B cell (primary cell): ENCODE results near the gene CAMK4. TPM values are rescaled to one million over a fixed set of nuclear protein-coding genes. Genes with fewer than 3 reads are reported as not detected.

Experiments
- ATAC-seq: fragments of 200-7000 bp; cut with Tn5 transposase; one replicate; pipeline ENCODE4 v1.10.0; 2021; ENCODE audit warnings: low read depth, mild to moderate bottlenecking, moderate number of reproducible peaks, moderate library complexity
- CTCF ChIA-PET: fragments of 350-600 bp; sonication (Branson Sonifier 250); formaldehyde crosslinking; loops from one replicate; lab custom pipeline; 2021; ENCODE audit warnings: antibody characterized with exemption, inconsistent platforms; lab: Charles Lee
- POLR2A ChIA-PET: fragments of 350-600 bp; sonication (Branson Sonifier 250); formaldehyde crosslinking; loops from one replicate; lab custom pipeline; 2021; ENCODE audit warnings: antibody characterized with exemption; lab: Charles Lee
- DNase-seq: peaks from one replicate; pipeline ENCODE4 v3.0.0; 2013
- H2AFZ ChIP-seq: 2 replicates; pipeline ENCODE4 v1.6.1; 2012; ENCODE audit warnings: mild to moderate bottlenecking, low read depth, low read length; ENCODE audit not compliant: insufficient read depth, poor library complexity, severe bottlenecking
- H3K27ac ChIP-seq, 2 donors: 1 replicate in 1 of 2; 2 replicates in 1 of 2; pipeline ENCODE4 v1.5.1; 2012 to 2013; ENCODE audit warnings: low read length in 2 of 2, mild to moderate bottlenecking in 2 of 2, moderate library complexity in 1 of 2
- H3K27me3 ChIP-seq, 4 experiments: fragments of 200-600 bp in 1 of 4; sonication (generic) in 1 of 4; replicated peaks in 1 of 4; 1 replicate in 2 of 4; 2 replicates in 2 of 4; pipeline versions ENCODE4 v1.6.1 to v1.7.0; 2013 to 2016; ENCODE audit warnings: low read length in 3 of 4, mild to moderate bottlenecking in 2 of 4, mixed read lengths in 1 of 4, moderate library complexity in 1 of 4; ENCODE audit not compliant: insufficient read depth in 4 of 4, control insufficient read depth in 3 of 4; ENCODE audit errors: control extremely low read depth in 1 of 4
- H3K36me3 ChIP-seq, 2 experiments: replicated peaks in 1 of 2; 1 replicate in 1 of 2; 2 replicates in 1 of 2; pipeline versions ENCODE4 v1.6.1 to v1.7.1; 2013; ENCODE audit warnings: low read length in 1 of 2; ENCODE audit not compliant: insufficient read depth in 2 of 2, control insufficient read depth in 1 of 2; ENCODE audit errors: control extremely low read depth in 1 of 2, extremely low read depth in 1 of 2
- H3K4me1 ChIP-seq, 2 donors: fragments of 200-600 bp in 1 of 2; sonication (generic) in 1 of 2; 1 replicate in 1 of 2; 2 replicates in 1 of 2; pipeline versions ENCODE4 v1.5.1 to v1.6.1; 2013 to 2017; ENCODE audit warnings: low read length in 2 of 2; ENCODE audit not compliant: control insufficient read depth in 2 of 2, insufficient read depth in 2 of 2
- H3K4me2 ChIP-seq: replicated peaks from 2 replicates; pipeline ENCODE3; 2012; ENCODE audit warnings: mild to moderate bottlenecking, low read depth, low read length; ENCODE audit not compliant: poor library complexity, severe bottlenecking
- H3K4me3 ChIP-seq, 5 experiments: fragments of 200-600 bp in 1 of 5; sonication (generic) in 1 of 5; 1 replicate in 3 of 5; 2 replicates in 2 of 5; pipeline versions ENCODE4 v1.5.1 to v1.7.0; 2011 to 2016; ENCODE audit warnings: low read length in 4 of 5, mild to moderate bottlenecking in 4 of 5, low read depth in 2 of 5, control low read depth in 1 of 5, moderate library complexity in 1 of 5; ENCODE audit not compliant: insufficient read depth in 1 of 5; ENCODE audit errors: control extremely low read depth in 1 of 5, extremely low read depth in 1 of 5
- H3K79me2 ChIP-seq: fragments of 200-600 bp; sonication (generic); one replicate; pipeline ENCODE4 v1.6.0; 2016; ENCODE audit warnings: low read length; ENCODE audit not compliant: control insufficient read depth, insufficient read depth
- H3K9ac ChIP-seq: fragments of 200-600 bp; sonication (generic); 2 replicates; pipeline ENCODE4 v1.6.1; 2017; ENCODE audit warnings: mild to moderate bottlenecking, low read length, moderate library complexity
- H3K9me3 ChIP-seq, 3 donors: one replicate each; pipeline versions ENCODE4 v1.6.1 to v1.7.1; 2013; ENCODE audit warnings: low read length in 2 of 3; ENCODE audit not compliant: control insufficient read depth in 2 of 3, insufficient read depth in 1 of 3; ENCODE audit errors: control extremely low read depth in 1 of 3
- H4K20me1 ChIP-seq: 2 replicates; pipeline ENCODE4 v1.6.0; 2012; ENCODE audit warnings: mild to moderate bottlenecking, low read length; ENCODE audit not compliant: insufficient read depth, control insufficient read depth, poor library complexity, severe bottlenecking
- H3K27ac Mint-ChIP-seq: one replicate; pipeline ENCODE4 v1.8.0; 2021; ENCODE audit warnings: mixed read lengths
- H3K27me3 Mint-ChIP-seq: one replicate; pipeline ENCODE4 v1.8.0; 2021; ENCODE audit warnings: mixed read lengths
- H3K4me1 Mint-ChIP-seq: one replicate; pipeline ENCODE4 v1.8.0; 2021; ENCODE audit warnings: mixed read lengths
- H3K4me3 Mint-ChIP-seq: one replicate; pipeline ENCODE4 v1.8.0; 2021; ENCODE audit warnings: mixed read lengths
- H3K9me3 Mint-ChIP-seq: one replicate; pipeline ENCODE4 v1.8.0; 2022; ENCODE audit warnings: mixed read lengths; ENCODE audit not compliant: insufficient read depth
- CTCF ChIP-seq: fragments of 200-600 bp; IDR thresholded peaks from one replicate; pipeline ENCODE4 v1.8.0; 2022; ENCODE audit warnings: antibody characterized with exemption, mild to moderate bottlenecking
- EZH2 ChIP-seq: IDR thresholded peaks from 2 replicates; pipeline ENCODE4 v1.6.1; 2012; ENCODE audit warnings: borderline replicate concordance, low read depth, mild to moderate bottlenecking, moderate library complexity, low read length; ENCODE audit not compliant: insufficient read depth, poor library complexity, severe bottlenecking
- WGBS: methylation state at CpG from one replicate; pipeline ENCODE4 v1.1.5; 2013; ENCODE audit warnings: missing lambda C conversion rate; ENCODE audit not compliant: insufficient coverage; 5-methylcytosine and 5-hydroxymethylcytosine counted together
- intact Hi-C: fragments of 100-400 bp; cut with micrococcal nuclease; formaldehyde crosslinking; loops from one replicate; pipeline ENCODE4 v1.10.0; 2022
- polyA plus RNA-seq: library from polyadenylated mRNA; depleted of rRNA; stranded (reverse); fragments of >200 nt; gene quantifications from 2 replicates; pipeline ENCODE4 v1.2.3, GENCODE V29; 2012
- total RNA-seq, 2 donors: library from RNA; stranded (reverse); fragments of 120-200 nt in 1 of 2; gene quantifications; 1 replicate in 1 of 2; 2 replicates in 1 of 2; pipeline versions ENCODE4 v1.2.3 to v1.2.4, GENCODE V29; 2013 to 2022

Gene CAMK4
- total and polyA plus RNA-seq, 2 donors (not counting 1 experiment from before 2014, with no cell fraction given): 0.78 to 4.8 TPM

- CTCF ChIA-PET: no interaction called here
- no peaks in the 10 kb centered on the region for H3K4me1 Mint-ChIP-seq
- H3K9me3 ChIP-seq: no peaks in the 10 kb centered on the region
- no peak overlapping the region for H3K9ac ChIP-seq
- no peaks in the 10 kb centered on the region for H3K9me3 Mint-ChIP-seq
- 80% methylated on average over 1 of the region's 4 CpGs for WGBS
- no peak for ATAC-seq
- H3K4me2 ChIP-seq: no peak overlapping the region
- H3K27ac ChIP-seq: no peak overlapping the region
- no peak overlapping the region for H2AFZ ChIP-seq
- H3K27ac Mint-ChIP-seq: no peak overlapping the region
- no peaks in the 10 kb centered on the region for H3K4me1 ChIP-seq
- H3K27me3 ChIP-seq: peaks cover 0 to 4% (median 1%) of the 10 kb centered on the region in 4 experiments
- no peak for DNase-seq
- TF ChIP-seq CTCF (no peak), EZH2 (no peak)
- H3K4me3 Mint-ChIP-seq: no peak overlapping the region
- no peaks in the 10 kb centered on the region for H3K36me3 ChIP-seq
- H3K27me3 Mint-ChIP-seq: peaks cover 17% of the 10 kb centered on the region
- H3K79me2 ChIP-seq: no peaks in the 10 kb centered on the region
- H3K4me3 ChIP-seq: no peak overlapping the region
- intact Hi-C loops: no loop called here
- POLR2A ChIA-PET: interaction anchor here (0.6 kb wide), 1 partner anchor 60 kb away, joined by 3 read pairs; no protein-coding TSS in a partner anchor
- H4K20me1 ChIP-seq: no peaks in the 10 kb centered on the region
These were observed 25.8 kb upstream of the CAMK4 start for GRCh38 chr5:111198281-111198966.

- no peak overlapping the region for H3K4me3 Mint-ChIP-seq
These were observed 23.4 kb upstream of the CAMK4 start for GRCh38 chr5:111200828-111201227.

More at GRCh38 chr5:111200828-111201227, 23.4 kb upstream of the CAMK4 start:
- H4K20me1 ChIP-seq: no peaks in the 10 kb centered on the region
- intact Hi-C loops: no loop called here
- no CpG with 5 or more reads among the region's 1 CpG for WGBS
- H3K36me3 ChIP-seq: no peaks in the 10 kb centered on the region
- Mint-ChIP-seq H3K27me3 (peaks cover 17% of the 10 kb centered on the region), H3K4me1 (no peaks in the 10 kb centered on the region), H3K9me3 (no peaks in the 10 kb centered on the region), H3K27ac (no peak overlapping the region)
- ChIA-PET POLR2A (interaction anchor here (0.6 kb wide), 1 partner anchor 279 kb away, joined by 4 read pairs; no protein-coding TSS in a partner anchor), CTCF (no interaction called here)
- H3K4me1 ChIP-seq: no peaks in the 10 kb centered on the region
- H3K9ac ChIP-seq: no peak overlapping the region
- H2AFZ ChIP-seq: no peak overlapping the region
- DNase-seq: no peak
- no peaks in the 10 kb centered on the region for H3K9me3 ChIP-seq
- no peak overlapping the region for H3K4me3 ChIP-seq
- H3K27me3 ChIP-seq: peaks cover 0 to 4% (median 0%) of the 10 kb centered on the region in 4 experiments
- TF ChIP-seq EZH2: no peak
- no peak for TF ChIP-seq CTCF
- ATAC-seq: no peak
- H3K4me2 ChIP-seq: no peak overlapping the region
- no peak overlapping the region for H3K27ac ChIP-seq
- no peaks in the 10 kb centered on the region for H3K79me2 ChIP-seq
